ENCODE results near the gene KAT6B. TPM values are rescaled to one million over a fixed set of nuclear protein-coding genes. Genes with fewer than 3 reads are reported as not detected.
A peak's percentile ranks its signal among the peaks of the same experiment; 100 is the strongest.

The KAT6B gene
- total RNA-seq, 2 donors from 2014 or later = 19.4 to 27.1 TPM

DNA sequence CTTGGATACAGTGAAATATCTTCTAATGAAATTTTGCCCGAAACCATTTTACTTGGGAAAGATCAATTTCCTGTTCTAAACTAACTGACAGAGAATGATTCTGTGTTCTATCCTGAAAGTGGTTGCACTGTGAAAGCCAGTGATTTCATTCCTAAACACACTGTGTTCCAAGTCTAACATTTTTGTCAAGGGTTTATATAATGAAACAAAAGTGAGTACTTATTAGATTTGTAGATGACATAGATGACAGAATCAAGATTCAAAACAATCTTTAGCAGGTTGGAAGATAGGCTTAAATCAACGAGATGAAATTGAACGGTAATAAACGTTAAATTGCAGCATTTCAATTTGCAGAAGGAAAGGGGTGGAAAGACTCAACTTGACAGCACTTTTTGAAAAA is 13.3 kb downstream of the KAT6B start:
- no peaks in the 10 kb centered on the region for H3K9me3 Mint-ChIP-seq

DNA sequence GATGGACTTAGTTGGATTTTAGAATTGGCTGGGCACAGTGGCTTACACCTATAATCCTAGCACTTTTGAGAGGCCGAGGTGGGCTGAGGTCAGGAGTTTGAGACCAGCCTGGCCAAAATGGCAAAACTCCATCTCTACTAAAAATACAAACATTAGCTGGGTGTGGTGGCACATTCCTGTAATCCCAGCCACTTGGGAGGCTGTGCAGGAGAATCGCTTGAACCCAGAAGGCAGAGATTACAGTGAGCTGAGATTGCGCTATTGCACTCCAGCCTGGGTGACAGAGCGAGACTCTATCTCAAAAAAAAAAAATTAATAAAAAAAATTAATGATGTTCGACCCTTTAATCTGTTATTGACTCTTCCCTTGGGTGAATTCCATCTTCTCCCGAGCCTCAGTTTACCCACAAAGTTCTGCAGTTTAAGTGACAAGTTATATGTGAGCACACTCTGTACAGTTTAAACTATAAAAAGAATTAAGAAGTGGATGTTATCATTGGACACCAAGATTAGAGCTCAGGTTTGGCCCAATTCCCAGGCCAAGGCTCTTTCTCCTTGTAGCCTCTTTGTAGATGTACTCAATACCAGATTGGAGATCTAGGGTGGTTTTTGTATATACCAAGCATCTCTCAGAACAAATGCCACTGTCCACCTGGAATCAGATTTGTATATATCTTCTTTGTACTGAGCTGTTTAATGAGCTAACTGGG is 15.0 kb downstream of the KAT6B start:
- peaks cover 0 to 30% of the 10 kb centered on the region in 2 donors for H3K36me3 Mint-ChIP-seq
- no peak for ATAC-seq
- DNase-seq (ENCODE audit: low spot score in 2 of 2) = no peak
- H3K27ac Mint-ChIP-seq = no peak overlapping the region
- H3K9me3 Mint-ChIP-seq = no peaks in the 10 kb centered on the region

More for the DNA sequence above, 13.3 kb downstream of the KAT6B start:
- DNase-seq (ENCODE audit: low spot score in 2 of 2) (no peak), ATAC-seq (no peak)
- H3K36me3 Mint-ChIP-seq = peaks cover 0 to 32% of the 10 kb centered on the region in 2 donors
- no peak overlapping the region for H3K27ac Mint-ChIP-seq

DNA sequence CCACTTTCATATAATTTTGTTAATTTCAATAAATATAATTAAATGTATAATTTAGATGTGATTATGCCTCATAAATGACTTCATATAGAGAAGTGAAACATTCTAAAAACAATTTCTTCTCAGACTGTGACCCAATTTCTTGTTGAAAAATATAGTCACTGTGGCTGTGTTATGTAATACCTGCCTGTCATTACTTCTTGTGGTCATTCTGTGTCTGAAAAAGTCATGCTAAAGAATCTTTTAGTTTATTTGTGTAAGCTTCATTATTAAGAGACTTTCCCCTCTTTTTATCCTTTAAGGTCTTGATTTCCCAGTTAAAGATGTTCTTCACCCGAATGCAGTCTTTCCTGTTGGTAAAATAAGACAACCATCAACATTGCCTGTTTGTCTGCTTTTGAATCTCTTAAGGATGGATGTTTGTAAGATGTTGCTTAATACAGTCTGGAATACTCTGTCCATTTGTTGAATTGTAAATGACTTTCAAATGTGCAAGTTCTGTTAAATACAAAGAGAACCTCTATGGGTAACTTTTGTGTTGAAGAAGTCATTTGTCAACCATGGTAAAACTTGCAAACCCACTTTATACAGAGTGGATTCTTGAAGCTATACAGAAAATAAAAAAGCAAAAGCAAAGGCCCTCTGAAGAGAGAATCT is 16.0 kb downstream of the KAT6B start:
- Mint-ChIP-seq H3K27ac (no peak overlapping the region), H3K9me3 (no peaks in the 10 kb centered on the region), H3K36me3 (peaks cover 0 to 30% of the 10 kb centered on the region in 2 donors)
- ATAC-seq = no peak
- DNase-seq (ENCODE audit: low spot score in 2 of 2) = no peak

DNA sequence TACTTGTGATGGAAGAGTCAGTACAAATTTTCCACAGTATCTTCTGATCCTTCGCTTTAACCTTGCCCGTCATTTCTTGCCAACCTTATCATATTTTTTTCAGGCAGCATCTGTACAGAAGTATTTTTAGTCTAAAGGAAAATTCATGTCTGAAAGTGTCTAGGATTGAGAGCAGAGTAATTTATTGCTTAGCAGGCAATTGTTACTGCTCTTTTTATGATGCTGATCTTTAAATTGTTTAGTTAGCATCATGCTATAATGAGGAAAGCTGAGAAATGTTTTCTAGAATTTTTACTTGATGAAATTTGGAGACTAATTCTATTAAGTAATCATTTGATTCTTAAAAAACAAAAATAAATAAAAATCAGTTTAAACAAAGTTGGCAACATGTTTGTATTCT is 20.6 kb downstream of the KAT6B start:
- Mint-ChIP-seq H3K9me3 (no peaks in the 10 kb centered on the region), H3K36me3 (peaks cover 0 to 20% of the 10 kb centered on the region in 2 donors), H3K27ac (no peak overlapping the region)
- ATAC-seq (no peak), DNase-seq (ENCODE audit: low spot score in 2 of 2) (no peak)

DNA sequence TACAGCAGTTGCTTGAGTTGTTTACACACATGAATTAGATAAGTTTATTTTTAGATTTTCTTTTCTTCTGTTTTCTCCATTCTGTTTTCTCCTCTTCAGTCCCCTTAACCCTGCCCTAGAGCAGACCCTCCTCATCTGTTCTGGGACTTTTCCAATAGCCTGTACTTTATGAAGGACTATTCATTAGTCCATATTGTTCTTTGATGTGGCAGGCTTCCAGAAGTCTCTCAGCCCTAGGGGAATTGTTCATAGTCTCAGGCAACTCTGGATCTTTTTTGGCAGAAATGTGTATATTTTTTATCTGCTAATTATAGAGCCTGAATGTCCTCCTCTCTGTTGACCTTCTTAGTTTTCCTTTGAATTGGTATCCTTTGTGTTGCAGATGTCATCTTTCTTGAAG is 25.4 kb downstream of the KAT6B start:
- Mint-ChIP-seq H3K27ac (peak overlapping the region in 1 of 2 donors; percentile 66), H3K36me3 (peaks cover 0 to 7% of the 10 kb centered on the region in 2 donors), H3K9me3 (peaks cover 0 to 5% of the 10 kb centered on the region in 2 donors)
- no peak for DNase-seq (ENCODE audit: low spot score in 2 of 2)
- no peak for ATAC-seq

DNA sequence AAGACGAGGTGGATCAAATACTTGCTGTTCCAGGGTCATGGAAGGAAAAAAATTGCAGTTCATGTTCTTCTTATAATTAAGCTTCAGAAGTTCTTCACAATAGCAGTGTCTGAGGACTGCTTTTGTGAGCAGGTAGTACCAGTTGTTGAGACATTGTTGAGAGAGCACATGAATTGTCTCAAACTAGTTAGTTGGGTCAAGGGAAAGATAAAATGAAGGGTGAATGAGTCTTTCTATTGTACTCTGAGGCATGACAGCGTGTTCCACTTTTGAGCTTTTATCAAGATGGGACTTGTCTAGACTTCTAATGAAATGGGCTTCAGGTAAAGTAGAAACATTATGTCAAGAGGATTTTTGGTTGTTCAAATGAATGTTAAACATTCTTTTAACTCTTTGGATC is 26.0 kb downstream of the KAT6B start:
- ATAC-seq (no peak), DNase-seq (ENCODE audit: low spot score in 2 of 2) (no peak)
- peak overlapping the region in 1 of 2 donors; percentile 66 for H3K27ac Mint-ChIP-seq
- peaks cover 0 to 7% of the 10 kb centered on the region in 2 donors for H3K9me3 Mint-ChIP-seq
- peaks cover 0 to 13% of the 10 kb centered on the region in 2 donors for H3K36me3 Mint-ChIP-seq

DNA sequence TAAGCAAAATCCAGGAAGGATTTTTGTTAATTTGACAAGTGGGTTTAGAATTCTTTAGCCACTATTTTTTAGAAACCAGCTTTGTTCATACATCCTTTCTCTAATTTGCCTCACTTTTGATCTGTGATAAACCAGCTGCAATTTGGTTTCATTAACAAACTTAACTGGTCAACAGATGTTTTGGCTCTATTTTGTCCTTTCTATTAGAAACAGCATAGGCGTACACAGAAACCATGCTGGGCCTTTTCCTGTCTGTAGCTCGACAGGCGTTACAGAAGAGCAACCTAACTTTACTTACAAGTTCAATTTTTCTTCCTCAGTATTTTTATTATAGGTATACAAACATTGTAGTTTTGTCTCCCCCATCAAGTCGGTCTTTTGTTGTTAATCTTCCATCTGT is 28.2 kb downstream of the KAT6B start:
- no peak for DNase-seq (ENCODE audit: low spot score in 2 of 2)
- Mint-ChIP-seq H3K9me3 (peaks cover 0 to 7% of the 10 kb centered on the region in 2 donors), H3K36me3 (peaks cover 0 to 17% of the 10 kb centered on the region in 2 donors), H3K27ac (peak overlapping the region; percentile 55 to 68)
- no peak for ATAC-seq

DNA sequence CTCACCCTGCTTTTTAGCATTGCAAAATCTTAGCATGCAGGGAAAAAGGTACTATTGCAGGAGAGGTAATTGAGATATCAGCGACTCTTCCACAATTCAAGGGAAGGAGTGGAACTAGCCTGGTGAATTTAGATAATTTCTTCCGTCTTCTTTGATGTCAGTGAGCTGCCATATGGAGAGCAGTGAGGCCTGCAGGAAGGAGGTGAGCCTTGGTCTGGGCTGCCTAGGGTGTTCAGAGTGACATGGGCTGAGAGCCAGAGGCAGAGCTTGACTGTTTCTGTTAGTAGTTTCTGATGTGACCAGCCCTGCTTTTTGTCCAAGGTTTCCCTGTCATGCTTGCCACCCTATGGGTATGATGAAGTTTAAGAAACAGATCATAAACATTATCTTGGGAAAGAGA is 28.6 kb downstream of the KAT6B start:
- ATAC-seq = peak in 1 of 2 donors; percentile 52
- H3K36me3 Mint-ChIP-seq = peaks cover 0 to 17% of the 10 kb centered on the region in 2 donors

DNA sequence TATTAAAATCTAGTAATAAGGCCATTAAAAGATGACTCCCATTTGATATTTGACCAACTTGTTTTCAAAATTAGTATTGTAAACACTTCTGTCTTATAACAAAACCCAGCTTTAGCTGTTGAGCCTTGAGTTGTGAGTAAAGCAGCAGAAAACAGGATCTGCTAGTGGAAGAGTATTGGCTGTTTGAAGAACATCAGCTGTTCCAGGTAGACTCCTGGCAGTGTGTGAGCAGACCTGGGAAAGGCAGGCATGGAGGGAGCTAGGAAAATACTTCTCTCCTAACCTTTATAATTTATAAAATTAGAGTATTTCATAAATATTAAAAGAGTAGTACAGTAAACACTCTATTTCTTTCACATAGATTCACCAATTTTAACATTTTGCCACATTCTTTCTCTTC is 29.0 kb downstream of the KAT6B start:
- Mint-ChIP-seq H3K9me3 (peaks cover 0 to 7% of the 10 kb centered on the region in 2 donors), H3K36me3 (peaks cover 0 to 17% of the 10 kb centered on the region in 2 donors), H3K27ac (peak overlapping the region in 1 of 2 donors; percentile 68)
- no peak for DNase-seq (ENCODE audit: low spot score in 2 of 2)
- no peak for ATAC-seq

More for the DNA sequence above, 28.6 kb downstream of the KAT6B start:
- peaks cover 0 to 7% of the 10 kb centered on the region in 2 donors for H3K9me3 Mint-ChIP-seq
- H3K27ac Mint-ChIP-seq = peak overlapping the region; percentile 55 to 68
- DNase-seq (ENCODE audit: low spot score in 2 of 2) = no peak

DNA sequence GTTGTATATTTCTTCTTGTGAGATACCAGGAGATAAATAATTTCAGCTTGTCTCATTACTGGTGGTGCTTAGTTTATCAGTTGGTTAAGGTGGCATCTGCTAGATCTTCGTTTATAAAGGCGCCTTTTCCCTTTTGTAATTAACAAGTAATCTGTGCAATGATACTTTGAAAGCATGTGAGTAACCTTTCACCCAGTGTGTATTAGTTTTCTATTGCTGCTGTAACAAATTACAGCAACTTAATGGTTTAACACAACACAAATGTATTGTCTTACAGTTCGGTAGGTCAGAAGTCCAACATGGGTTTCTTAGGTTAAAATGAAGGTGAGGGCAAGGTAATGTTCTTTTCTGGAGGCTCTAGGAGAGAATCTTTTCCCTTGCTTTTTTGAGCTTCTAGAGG is 30.5 kb downstream of the KAT6B start:
- H3K27ac Mint-ChIP-seq = peak overlapping the region in 1 of 2 donors; percentile 36
- ATAC-seq = no peak

DNA sequence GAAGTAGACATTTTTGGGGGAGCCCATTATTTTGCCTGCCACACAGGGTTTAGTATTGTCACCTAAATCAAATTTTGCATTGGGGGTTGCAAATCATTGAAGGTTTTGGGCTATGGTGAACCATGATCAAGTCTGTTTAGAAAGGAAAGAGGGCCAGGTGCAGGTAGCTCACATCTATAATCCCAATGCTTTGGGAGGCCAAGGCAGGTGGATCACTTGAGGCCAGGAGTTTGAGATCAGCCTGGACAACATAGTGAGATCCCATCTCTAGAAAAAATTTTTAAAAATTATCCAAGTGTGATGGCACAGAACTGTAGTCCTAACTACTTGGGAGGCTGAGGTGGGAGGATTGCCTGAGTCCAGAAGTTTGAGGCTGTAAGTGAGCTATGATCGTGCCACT is 31.2 kb downstream of the KAT6B start:
- peak overlapping the region in 1 of 2 donors; percentile 36 for H3K27ac Mint-ChIP-seq
- ATAC-seq (no peak), DNase-seq (ENCODE audit: low spot score in 2 of 2) (no peak)
- H3K36me3 Mint-ChIP-seq = peaks cover 0 to 17% of the 10 kb centered on the region in 2 donors
- H3K9me3 Mint-ChIP-seq = peaks cover 0 to 7% of the 10 kb centered on the region in 2 donors

More for the DNA sequence above, 30.5 kb downstream of the KAT6B start:
- Mint-ChIP-seq H3K36me3 (peaks cover 0 to 17% of the 10 kb centered on the region in 2 donors), H3K9me3 (peaks cover 0 to 7% of the 10 kb centered on the region in 2 donors)
- DNase-seq (ENCODE audit: low spot score in 2 of 2) = no peak

DNA sequence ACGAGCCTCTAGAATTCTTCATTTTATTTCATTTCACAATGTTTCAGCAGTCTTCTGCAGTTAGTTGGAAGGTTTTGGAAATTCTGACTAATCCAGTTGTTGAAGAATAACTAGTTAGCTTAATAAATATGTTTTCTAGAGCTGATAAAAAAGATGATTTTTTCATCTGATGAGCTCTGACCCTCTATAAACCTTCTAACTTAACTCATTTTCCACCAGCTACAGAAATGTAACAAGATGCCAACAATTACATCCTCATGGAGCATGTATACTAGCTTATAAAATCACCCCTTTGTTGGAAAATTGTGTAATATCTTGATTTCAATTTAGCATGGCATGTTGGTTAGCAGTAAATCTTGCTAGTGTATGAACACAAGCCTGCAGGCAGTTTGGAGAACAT is 33.1 kb downstream of the KAT6B start:
- Mint-ChIP-seq H3K9me3 (peaks cover 0 to 7% of the 10 kb centered on the region in 2 donors), H3K27ac (no peak overlapping the region), H3K36me3 (peaks cover 0 to 17% of the 10 kb centered on the region in 2 donors)
- ATAC-seq (no peak), DNase-seq (ENCODE audit: low spot score in 2 of 2) (no peak)

DNA sequence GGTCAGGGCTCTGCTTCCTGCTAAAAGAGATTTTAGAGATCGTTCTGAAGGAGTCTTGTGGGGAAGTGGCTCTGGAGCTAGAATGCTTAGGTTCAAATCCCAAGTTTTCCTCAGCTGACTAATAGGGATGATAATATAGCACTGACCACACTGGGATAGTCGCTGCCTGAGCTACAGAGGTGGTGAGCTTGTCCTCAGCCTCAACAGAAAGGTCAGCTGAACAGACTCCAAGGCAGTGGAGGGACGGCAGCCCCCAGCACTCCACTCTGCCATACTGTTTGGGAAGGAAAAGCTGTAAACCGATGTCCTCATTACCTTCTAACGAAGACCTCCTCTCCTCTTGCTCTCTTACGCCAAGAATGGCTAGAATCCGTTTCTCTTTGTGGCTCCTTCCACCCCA is 36.2 kb downstream of the KAT6B start:
- Mint-ChIP-seq H3K36me3 (peaks cover 0 to 2% of the 10 kb centered on the region in 2 donors), H3K27ac (no peak overlapping the region), H3K9me3 (no peaks in the 10 kb centered on the region)
- ATAC-seq (no peak), DNase-seq (ENCODE audit: low spot score in 2 of 2) (no peak)

DNA sequence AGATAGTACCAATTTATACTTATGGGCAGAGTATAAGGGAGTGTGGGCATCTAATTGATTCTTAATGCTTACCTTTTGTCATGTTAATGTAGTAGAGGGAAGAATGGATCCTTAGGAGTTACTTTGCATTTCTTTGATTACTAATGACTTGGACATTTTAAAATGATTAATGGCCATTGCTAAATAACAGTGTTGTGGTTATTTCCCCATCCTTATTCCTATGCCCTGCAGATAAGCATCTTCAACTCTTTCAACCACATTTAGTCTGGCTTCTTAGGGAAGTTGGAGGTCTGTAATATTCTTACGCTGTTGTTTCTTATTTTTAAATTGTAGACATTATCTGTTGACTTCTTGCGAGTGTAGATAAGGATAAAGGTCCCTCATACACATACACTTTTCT is 37.2 kb downstream of the KAT6B start:
- H3K27ac Mint-ChIP-seq = no peak overlapping the region
- no peaks in the 10 kb centered on the region for H3K36me3 Mint-ChIP-seq
- H3K9me3 Mint-ChIP-seq = no peaks in the 10 kb centered on the region
- DNase-seq (ENCODE audit: low spot score in 2 of 2) (no peak), ATAC-seq (no peak)

DNA sequence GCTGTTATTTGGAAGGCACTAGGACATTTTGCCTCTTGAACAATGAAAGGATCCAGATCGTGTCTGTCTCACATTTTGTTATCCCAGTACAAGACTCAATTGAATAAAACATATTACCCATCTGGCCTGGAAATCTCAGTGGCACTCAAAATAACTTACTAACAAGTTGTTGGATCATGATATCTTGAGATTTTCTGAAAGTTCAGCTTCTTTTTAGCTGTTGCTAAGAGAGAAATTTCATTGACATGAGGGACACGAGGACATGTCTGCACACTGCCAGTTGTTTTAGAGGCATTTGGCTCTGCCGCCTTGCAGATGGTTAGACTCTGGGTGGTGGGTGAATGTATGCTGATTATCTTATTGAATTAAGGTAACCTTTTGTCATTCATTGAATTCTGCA is 41.0 kb downstream of the KAT6B start:
- Mint-ChIP-seq H3K36me3 (no peaks in the 10 kb centered on the region), H3K27ac (no peak overlapping the region), H3K9me3 (no peaks in the 10 kb centered on the region)
- no peak for DNase-seq (ENCODE audit: low spot score in 2 of 2)
- ATAC-seq = no peak

DNA sequence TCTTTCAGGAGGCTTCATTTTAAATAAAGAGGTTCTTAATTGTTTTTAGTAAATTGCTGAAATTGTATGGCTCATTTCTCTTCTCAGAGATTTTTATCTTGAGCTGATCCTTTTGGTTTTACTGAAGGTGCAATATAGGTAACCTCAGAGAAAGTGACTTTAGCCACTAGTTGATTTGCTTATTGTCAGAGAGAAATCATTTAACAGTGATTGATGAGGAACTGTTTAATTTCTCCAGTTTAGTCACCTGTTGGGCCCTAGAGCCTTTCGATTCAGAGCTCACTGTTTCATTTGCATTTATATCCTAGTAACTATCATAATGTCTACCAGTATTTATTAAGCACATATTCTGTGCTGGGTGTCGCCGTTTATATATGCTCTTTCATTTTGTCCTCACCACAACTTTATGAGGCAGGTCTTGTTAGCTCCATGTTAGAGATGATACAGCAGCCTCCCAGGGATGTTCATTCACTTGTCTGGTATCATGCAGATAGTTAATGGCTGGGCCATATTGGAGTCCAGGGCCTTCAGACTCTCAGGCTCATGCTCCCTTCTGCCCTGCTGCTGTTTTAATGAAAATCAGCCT is 42.1 kb downstream of the KAT6B start:
- DNase-seq (ENCODE audit: low spot score in 2 of 2) (no peak), ATAC-seq (no peak)
- Mint-ChIP-seq H3K9me3 (no peaks in the 10 kb centered on the region), H3K36me3 (no peaks in the 10 kb centered on the region), H3K27ac (no peak overlapping the region)

DNA sequence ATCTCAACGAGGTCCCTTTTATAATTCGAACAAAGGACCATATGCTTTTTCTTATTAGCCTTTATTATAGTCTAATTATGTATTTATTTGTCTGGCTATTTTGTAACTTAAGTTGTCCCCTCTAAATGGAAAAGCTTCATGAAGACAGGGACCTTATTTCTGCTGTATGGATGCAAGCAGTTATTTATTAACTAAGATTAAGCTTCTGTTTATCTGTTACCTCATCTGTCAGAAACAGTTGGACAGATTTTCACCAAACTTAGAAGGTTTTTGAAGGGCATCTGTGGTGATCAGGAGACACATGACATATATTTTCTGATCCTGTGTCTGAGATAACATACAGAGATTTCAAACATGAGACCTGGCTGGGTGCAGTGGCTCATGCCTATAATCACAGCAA is 43.2 kb downstream of the KAT6B start:
- DNase-seq (ENCODE audit: low spot score in 2 of 2) = no peak
- H3K9me3 Mint-ChIP-seq = no peaks in the 10 kb centered on the region
- no peak for ATAC-seq
- H3K27ac Mint-ChIP-seq = no peak overlapping the region
- H3K36me3 Mint-ChIP-seq = no peaks in the 10 kb centered on the region
